Neutrophil (primary cell): ENCODE measurements around the gene LRRC8D.

ENCODE experiments used
- H3K27ac ChIP-seq: fragments of 200-600 bp; sonication (generic); 2 replicates; pipeline ENCODE4 v1.5.1; 2016; ENCODE audit warnings: mild to moderate bottlenecking, moderate library complexity
- H3K27me3 ChIP-seq: fragments of 200-600 bp; sonication (generic); 2 replicates; pipeline ENCODE4 v1.6.0; 2016; ENCODE audit warnings: mild to moderate bottlenecking
- H3K36me3 ChIP-seq: fragments of 200-600 bp; sonication (generic); 2 replicates; pipeline ENCODE4 v1.5.1; 2017
- H3K4me1 ChIP-seq, 2 experiments: fragments of 200-600 bp in 1 of 2; sonication (generic) in 1 of 2; 1 replicate in 1 of 2; 2 replicates in 1 of 2; pipeline versions ENCODE4 v1.5.1 to v1.6.1; 2013 to 2016; ENCODE audit warnings: low read depth in 1 of 2, low read length in 1 of 2, mild to moderate bottlenecking in 1 of 2, moderate library complexity in 1 of 2; ENCODE audit not compliant: control insufficient read depth in 1 of 2, insufficient read depth in 1 of 2
- H3K4me3 ChIP-seq, 2 experiments: fragments of 200-600 bp in 1 of 2; sonication (generic) in 1 of 2; 1 replicate in 1 of 2; 2 replicates in 1 of 2; pipeline ENCODE4 v1.5.1; 2013 to 2016; ENCODE audit warnings: low read depth in 1 of 2, low read length in 1 of 2, mild to moderate bottlenecking in 1 of 2, moderate library complexity in 1 of 2
- H3K9me3 ChIP-seq: fragments of 200-600 bp; sonication (generic); 2 replicates; pipeline ENCODE4 v1.5.1; 2016
- TF ChIP-seq, protein P1 (sequence below): fragments of 200-600 bp; sonication (generic); IDR thresholded peaks from 2 replicates; pipeline ENCODE4 v1.5.1; 2016; ENCODE audit warnings: antibody characterized with exemption

Gene LRRC8D

DNA sequence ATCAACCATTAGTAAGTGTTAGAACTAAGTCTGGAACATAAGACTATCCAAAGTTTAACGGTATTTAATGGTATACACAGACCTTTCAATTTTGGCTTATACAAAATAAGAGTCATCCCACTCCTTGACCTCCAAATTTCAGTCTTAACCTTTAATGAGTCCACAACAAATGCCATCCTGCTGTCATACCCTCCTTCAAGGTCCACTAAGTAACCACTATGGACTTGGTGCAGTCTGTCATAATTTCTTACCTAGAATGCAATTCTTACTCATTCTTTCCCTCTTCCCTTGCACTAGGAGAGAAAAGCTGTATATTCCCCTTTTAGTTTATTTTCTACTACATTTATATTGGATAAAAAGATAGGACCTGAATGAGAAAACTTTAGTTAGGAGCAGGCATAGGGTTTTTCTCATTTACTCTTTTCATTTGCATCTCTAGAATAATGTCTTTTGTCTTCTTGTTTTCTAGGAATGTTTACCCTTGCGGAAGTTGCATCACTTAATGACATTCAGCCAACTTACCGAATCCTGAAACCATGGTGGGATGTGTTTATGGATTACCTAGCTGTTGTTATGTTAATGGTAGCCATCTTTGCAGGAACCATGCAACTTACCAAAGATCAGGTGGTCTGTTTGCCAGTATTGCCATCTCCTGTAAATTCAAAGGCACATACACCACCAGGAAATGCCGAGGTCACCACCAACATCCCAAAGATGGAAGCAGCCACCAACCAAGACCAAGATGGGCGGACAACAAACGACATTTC is 111.9 kb downstream of the LRRC8D start:
- Histone ChIP-seq H3K9me3 (no peaks in the 10 kb centered on the region), H3K27me3 (no peaks in the 10 kb centered on the region), H3K4me1 (no peaks in the 10 kb centered on the region), H3K4me3 (no peak overlapping the region), H3K27ac (no peak overlapping the region), H3K36me3 (peaks cover 37% of the 10 kb centered on the region)
- TF ChIP-seq, protein P1, sequence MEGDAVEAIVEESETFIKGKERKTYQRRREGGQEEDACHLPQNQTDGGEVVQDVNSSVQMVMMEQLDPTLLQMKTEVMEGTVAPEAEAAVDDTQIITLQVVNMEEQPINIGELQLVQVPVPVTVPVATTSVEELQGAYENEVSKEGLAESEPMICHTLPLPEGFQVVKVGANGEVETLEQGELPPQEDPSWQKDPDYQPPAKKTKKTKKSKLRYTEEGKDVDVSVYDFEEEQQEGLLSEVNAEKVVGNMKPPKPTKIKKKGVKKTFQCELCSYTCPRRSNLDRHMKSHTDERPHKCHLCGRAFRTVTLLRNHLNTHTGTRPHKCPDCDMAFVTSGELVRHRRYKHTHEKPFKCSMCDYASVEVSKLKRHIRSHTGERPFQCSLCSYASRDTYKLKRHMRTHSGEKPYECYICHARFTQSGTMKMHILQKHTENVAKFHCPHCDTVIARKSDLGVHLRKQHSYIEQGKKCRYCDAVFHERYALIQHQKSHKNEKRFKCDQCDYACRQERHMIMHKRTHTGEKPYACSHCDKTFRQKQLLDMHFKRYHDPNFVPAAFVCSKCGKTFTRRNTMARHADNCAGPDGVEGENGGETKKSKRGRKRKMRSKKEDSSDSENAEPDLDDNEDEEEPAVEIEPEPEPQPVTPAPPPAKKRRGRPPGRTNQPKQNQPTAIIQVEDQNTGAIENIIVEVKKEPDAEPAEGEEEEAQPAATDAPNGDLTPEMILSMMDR = no peak

DNA sequence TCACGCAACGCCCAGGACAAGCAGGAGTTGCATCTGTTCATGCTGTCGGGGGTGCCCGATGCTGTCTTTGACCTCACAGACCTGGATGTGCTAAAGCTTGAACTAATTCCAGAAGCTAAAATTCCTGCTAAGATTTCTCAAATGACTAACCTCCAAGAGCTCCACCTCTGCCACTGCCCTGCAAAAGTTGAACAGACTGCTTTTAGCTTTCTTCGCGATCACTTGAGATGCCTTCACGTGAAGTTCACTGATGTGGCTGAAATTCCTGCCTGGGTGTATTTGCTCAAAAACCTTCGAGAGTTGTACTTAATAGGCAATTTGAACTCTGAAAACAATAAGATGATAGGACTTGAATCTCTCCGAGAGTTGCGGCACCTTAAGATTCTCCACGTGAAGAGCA is 113.6 kb downstream of the LRRC8D start:
- no peaks in the 10 kb centered on the region for H3K4me1 ChIP-seq
- H3K4me3 ChIP-seq = no peak overlapping the region
- H3K27ac ChIP-seq = no peak overlapping the region
- TF ChIP-seq, protein P1 = no peak
- no peaks in the 10 kb centered on the region for H3K9me3 ChIP-seq
- H3K27me3 ChIP-seq = no peaks in the 10 kb centered on the region
- peaks cover 43% of the 10 kb centered on the region for H3K36me3 ChIP-seq

DNA sequence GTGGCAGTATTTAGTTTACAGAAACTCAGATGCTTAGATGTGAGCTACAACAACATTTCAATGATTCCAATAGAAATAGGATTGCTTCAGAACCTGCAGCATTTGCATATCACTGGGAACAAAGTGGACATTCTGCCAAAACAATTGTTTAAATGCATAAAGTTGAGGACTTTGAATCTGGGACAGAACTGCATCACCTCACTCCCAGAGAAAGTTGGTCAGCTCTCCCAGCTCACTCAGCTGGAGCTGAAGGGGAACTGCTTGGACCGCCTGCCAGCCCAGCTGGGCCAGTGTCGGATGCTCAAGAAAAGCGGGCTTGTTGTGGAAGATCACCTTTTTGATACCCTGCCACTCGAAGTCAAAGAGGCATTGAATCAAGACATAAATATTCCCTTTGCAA is 114.4 kb downstream of the LRRC8D start:
- H3K4me3 ChIP-seq = no peak overlapping the region
- no peak overlapping the region for H3K27ac ChIP-seq
- H3K27me3 ChIP-seq = no peaks in the 10 kb centered on the region
- no peaks in the 10 kb centered on the region for H3K4me1 ChIP-seq
- no peaks in the 10 kb centered on the region for H3K9me3 ChIP-seq
- TF ChIP-seq, protein P1 = no peak
- peaks cover 51% of the 10 kb centered on the region for H3K36me3 ChIP-seq

DNA sequence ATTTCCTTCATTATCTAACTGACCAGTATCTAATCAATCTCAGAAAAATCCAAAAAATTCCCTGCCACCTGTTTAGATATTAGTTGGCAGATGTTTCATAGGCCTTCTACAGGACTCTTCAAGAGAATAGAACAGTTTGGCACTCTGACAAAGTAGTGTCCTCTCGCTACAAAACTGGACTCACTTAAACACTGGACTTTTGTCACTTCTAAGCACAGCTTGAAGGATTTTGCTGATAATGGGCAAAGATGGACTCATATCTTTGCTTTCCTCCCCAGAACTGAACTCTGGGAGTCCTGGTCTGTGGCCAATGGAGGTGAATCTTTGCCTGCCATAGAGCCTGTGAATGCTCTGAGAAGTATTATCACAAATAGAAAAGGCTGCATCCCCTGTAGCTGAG is 115.9 kb downstream of the LRRC8D start:
- H3K9me3 ChIP-seq = no peaks in the 10 kb centered on the region
- H3K4me1 ChIP-seq = peaks cover 9% of the 10 kb centered on the region in 2 experiments
- TF ChIP-seq, protein P1 = no peak
- no peak overlapping the region for H3K4me3 ChIP-seq
- H3K27me3 ChIP-seq = no peaks in the 10 kb centered on the region
- H3K36me3 ChIP-seq = peaks cover 51% of the 10 kb centered on the region
- no peak overlapping the region for H3K27ac ChIP-seq

DNA sequence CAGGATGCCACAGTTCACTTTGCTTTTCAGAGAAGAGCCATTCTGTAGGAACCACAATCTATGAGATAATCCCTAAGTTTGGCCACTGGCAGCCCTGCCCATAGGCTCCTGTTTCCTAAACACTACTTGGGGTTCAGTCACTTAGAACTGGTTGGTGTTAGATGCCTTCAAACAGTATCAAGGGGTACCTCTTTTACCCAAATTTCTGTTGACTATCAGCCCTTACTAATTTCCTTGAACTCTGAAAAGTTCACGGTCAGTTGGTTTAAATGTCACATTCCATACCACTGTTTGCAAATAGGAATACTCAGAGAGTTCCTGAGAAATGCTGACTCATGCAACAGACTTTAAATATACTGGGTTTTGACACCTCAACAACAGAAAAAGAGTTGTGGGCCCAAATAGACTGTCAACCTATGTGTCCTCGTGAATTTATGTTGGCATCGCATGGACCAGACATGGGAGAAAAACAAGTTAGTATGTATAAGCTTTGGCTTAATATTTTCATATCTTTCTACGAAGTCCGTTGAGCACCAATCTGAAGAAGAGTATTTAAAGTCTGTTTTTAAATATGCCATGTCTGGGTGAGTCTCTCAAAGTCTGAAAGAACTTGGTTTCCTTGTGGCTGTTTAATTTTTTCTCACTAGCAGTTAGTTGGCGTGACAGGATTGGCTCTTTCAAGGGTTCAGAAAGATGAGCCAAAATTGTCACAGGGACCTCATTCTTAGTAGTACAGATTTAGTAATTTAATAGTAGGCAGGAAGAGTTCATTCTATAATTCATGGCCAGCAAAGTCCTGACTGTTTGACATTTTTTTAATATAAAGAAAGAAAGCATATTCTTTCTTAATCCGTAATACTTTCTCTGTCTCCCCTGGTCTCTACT is 117.6 kb downstream of the LRRC8D start:
- Histone ChIP-seq H3K4me3 (no peak overlapping the region), H3K4me1 (peaks cover 25 to 26% of the 10 kb centered on the region in 2 experiments), H3K9me3 (no peaks in the 10 kb centered on the region), H3K27ac (no peak overlapping the region), H3K27me3 (no peaks in the 10 kb centered on the region), H3K36me3 (peaks cover 46% of the 10 kb centered on the region)
- TF ChIP-seq, protein P1 = no peak
